ENCODE data around the gene PTS.

GRCh38 chr11:112277941-112278340, 51.7 kb downstream of the PTS start:
- TF ChIP-seq CTCF (IDR thresholded peaks at IDR 0.05) (no peak), EZH2phosphoT487 (IDR thresholded peaks at IDR 0.05) (no peak)

Data from neural progenitor cell (in vitro differentiated cells).